H1 (cell line): ENCODE measurements around the gene ANKRD2. TPM values are rescaled to one million over a fixed set of nuclear protein-coding genes. Genes with fewer than 3 reads are reported as not detected.

Experiments used
- CTCF ChIA-PET: fragments of 300-600 bp; sonication (Branson Sonifier 250); formaldehyde crosslinking; loops from one replicate; lab custom pipeline; 2021; ENCODE audit not compliant: partially characterized antibody; lab: Charles Lee
- POLR2A ChIA-PET: fragments of 300-600 bp; sonication (Branson Sonifier 250); formaldehyde crosslinking; loops from one replicate; lab custom pipeline; 2021; ENCODE audit warnings: inconsistent platforms; ENCODE audit not compliant: partially characterized antibody; lab: Charles Lee
- DNase-seq, 2 experiments: peaks; one replicate each; pipeline versions ENCODE4 v3.0.0 to v3.0.0-alpha.2; 2010 to 2022; ENCODE audit warnings: low spot score in 2 of 2, low read depth in 1 of 2, mixed read lengths in 1 of 2
- FAIRE-seq: peaks from 2 replicates; lab custom pipeline; 2011; peaks lifted over from hg19 to GRCh38; lab: Jason Lieb, UNC
- H2AFZ ChIP-seq: 2 replicates; pipeline ENCODE4 v1.8.1; 2012; ENCODE audit warnings: low read length, inconsistent platforms
- H2AK5ac ChIP-seq: 2 replicates; pipeline ENCODE4 v1.6.1; 2013; ENCODE audit warnings: low read depth, low read length
- H2BK120ac ChIP-seq: replicated peaks from 2 replicates; pipeline ENCODE3; 2013; ENCODE audit warnings: low read depth, low read length, inconsistent platforms
- H2BK12ac ChIP-seq: 2 replicates; pipeline ENCODE4 v1.6.1; 2013; ENCODE audit warnings: low read depth, low read length
- H2BK15ac ChIP-seq: 2 replicates; pipeline ENCODE4 v1.6.1; 2013; ENCODE audit warnings: low read length
- H2BK20ac ChIP-seq: 2 replicates; pipeline ENCODE4 v1.6.1; 2013; ENCODE audit warnings: low read length
- H2BK5ac ChIP-seq: 2 replicates; pipeline ENCODE4 v1.6.1; 2013; ENCODE audit warnings: low read depth, low read length
- H3K14ac ChIP-seq: 2 replicates; pipeline ENCODE4 v1.6.1; 2013; ENCODE audit warnings: inconsistent platforms; ENCODE audit not compliant: insufficient read length
- H3K18ac ChIP-seq: 2 replicates; pipeline ENCODE4 v1.6.1; 2013; ENCODE audit warnings: low read length; ENCODE audit errors: extremely low read depth
- H3K23ac ChIP-seq: 2 replicates; pipeline ENCODE4 v1.6.1; 2013; ENCODE audit warnings: inconsistent platforms; ENCODE audit not compliant: insufficient read length
- H3K23me2 ChIP-seq: 2 replicates; pipeline ENCODE4 v1.6.1; 2013; ENCODE audit warnings: low read depth, low read length
- H3K27ac ChIP-seq: 2 replicates; pipeline ENCODE4 v1.6.1; 2011; ENCODE audit warnings: low read depth, low read length, inconsistent platforms
- H3K27me3 ChIP-seq, 4 experiments: replicated peaks in 1 of 4; 1 replicate in 1 of 4; 2 replicates in 3 of 4; pipeline versions ENCODE4 v1.6.1 to v1.8.1; 2011 to 2013; ENCODE audit warnings: low read length in 3 of 4, mild to moderate bottlenecking in 3 of 4, inconsistent platforms in 2 of 4, mixed read lengths in 2 of 4, moderate library complexity in 1 of 4; ENCODE audit not compliant: control insufficient read depth in 3 of 4, insufficient read depth in 3 of 4; ENCODE audit errors: extremely low read depth in 1 of 4
- H3K36me3 ChIP-seq, 4 experiments: 2 replicates each; pipeline versions ENCODE4 v1.6.1 to v1.8.1; 2011 to 2013; ENCODE audit warnings: mild to moderate bottlenecking in 4 of 4, low read length in 3 of 4, moderate library complexity in 2 of 4, control low read depth in 1 of 4, inconsistent platforms in 1 of 4; ENCODE audit not compliant: insufficient read depth in 4 of 4, control insufficient read depth in 2 of 4
- H3K4ac ChIP-seq: replicated peaks from 2 replicates; pipeline ENCODE3; 2013; ENCODE audit warnings: low read length, low read depth, mixed read lengths, inconsistent platforms; ENCODE audit not compliant: insufficient read length
- H3K4me1 ChIP-seq, 4 experiments: replicated peaks in 1 of 4; 1 replicate in 1 of 4; 2 replicates in 3 of 4; pipeline versions ENCODE4 v1.6.1 to v1.8.1; 2011 to 2013; ENCODE audit warnings: low read length in 3 of 4, inconsistent platforms in 2 of 4, mixed read lengths in 1 of 4; ENCODE audit not compliant: insufficient read depth in 4 of 4, control insufficient read depth in 3 of 4
- H3K4me2 ChIP-seq, 2 experiments: 2 replicates each; pipeline versions ENCODE4 v1.6.1 to v1.8.1; 2011 to 2013; ENCODE audit warnings: low read depth in 2 of 2, low read length in 2 of 2, control low read depth in 1 of 2, inconsistent platforms in 1 of 2, mild to moderate bottlenecking in 1 of 2; ENCODE audit not compliant: insufficient read depth in 1 of 2
- H3K4me3 ChIP-seq, 4 experiments: fragments of 200-600, 300-600 bp in 1 of 4; sonication (generic), shearing (Covaris generic), sonication (Bioruptor Twin) in 1 of 4; 2 replicates each; pipeline versions ENCODE4 v1.5.1 to v1.8.1; 2011 to 2016; ENCODE audit warnings: low read length in 4 of 4, low read depth in 3 of 4, control low read depth in 2 of 4, inconsistent platforms in 2 of 4, mild to moderate bottlenecking in 2 of 4, mixed read lengths in 1 of 4, moderate library complexity in 1 of 4; ENCODE audit not compliant: insufficient read depth in 2 of 4; ENCODE audit errors: extremely low read depth in 1 of 4
- H3K56ac ChIP-seq: replicated peaks from 2 replicates; pipeline ENCODE3; 2013; ENCODE audit warnings: low read depth, mild to moderate bottlenecking, mixed read lengths, low read length, inconsistent platforms; ENCODE audit not compliant: insufficient read length
- H3K79me1 ChIP-seq: 2 replicates; pipeline ENCODE4 v1.6.1; 2013; ENCODE audit warnings: low read depth, low read length, control low read depth
- H3K79me2 ChIP-seq, 2 experiments: 2 replicates each; pipeline versions ENCODE4 v1.6.1 to v1.8.1; 2012 to 2013; ENCODE audit warnings: low read length in 2 of 2, mild to moderate bottlenecking in 2 of 2, inconsistent platforms in 1 of 2; ENCODE audit not compliant: insufficient read depth in 2 of 2, control insufficient read depth in 1 of 2
- H3K9ac ChIP-seq, 4 experiments: replicated peaks in 1 of 4; 1 replicate in 1 of 4; 2 replicates in 3 of 4; pipeline versions ENCODE4 v1.6.1 to v1.8.1; 2011 to 2013; ENCODE audit warnings: low read depth in 3 of 4, low read length in 3 of 4, control low read depth in 2 of 4, mild to moderate bottlenecking in 2 of 4, moderate library complexity in 2 of 4, inconsistent platforms in 1 of 4; ENCODE audit errors: extremely low read depth in 1 of 4
- H3K9me3 ChIP-seq, 2 experiments: 2 replicates each; pipeline versions ENCODE4 v1.6.1 to v1.8.1; 2012 to 2013; ENCODE audit warnings: mild to moderate bottlenecking in 2 of 2, moderate library complexity in 2 of 2, control low read depth in 1 of 2, inconsistent platforms in 1 of 2, low read depth in 1 of 2, low read length in 1 of 2, mixed read lengths in 1 of 2; ENCODE audit not compliant: insufficient read depth in 2 of 2
- H4K20me1 ChIP-seq, 2 experiments: replicated peaks in 1 of 2; 2 replicates each; pipeline versions ENCODE3 to v1.8.1; 2011 to 2013; ENCODE audit warnings: inconsistent platforms in 2 of 2, low read length in 2 of 2, mild to moderate bottlenecking in 1 of 2; ENCODE audit not compliant: insufficient read depth in 2 of 2, control insufficient read depth in 1 of 2
- H4K5ac ChIP-seq: 2 replicates; pipeline ENCODE4 v1.6.1; 2013; ENCODE audit warnings: low read length, low read depth, mixed read lengths, inconsistent platforms; ENCODE audit not compliant: insufficient read length
- H4K8ac ChIP-seq: 2 replicates; pipeline ENCODE4 v1.8.0; 2013; ENCODE audit warnings: mild to moderate bottlenecking, moderate library complexity, low read length, inconsistent platforms; ENCODE audit not compliant: insufficient read depth; ENCODE audit errors: extremely low read depth
- H4K91ac ChIP-seq: replicated peaks from 2 replicates; pipeline ENCODE3; 2013; ENCODE audit warnings: low read length, mixed read lengths, inconsistent platforms; ENCODE audit not compliant: insufficient read length
- BACH1 ChIP-seq: IDR thresholded peaks from 2 replicates; pipeline ENCODE4 v1.6.1; 2012; ENCODE audit warnings: low read length, improper control_type of control experiment
- BCL11A ChIP-seq, 2 experiments: IDR thresholded peaks; one replicate each; pipeline ENCODE4 v1.6.1; 2011; ENCODE audit warnings: low read depth in 2 of 2, low read length in 2 of 2, mild to moderate bottlenecking in 2 of 2
- CHD1 ChIP-seq: IDR thresholded peaks from 2 replicates; pipeline ENCODE4 v1.6.1; 2012; ENCODE audit warnings: low read depth, low read length, improper control_type of control experiment
- CTBP2 ChIP-seq: IDR thresholded peaks from 2 replicates; pipeline ENCODE4 v1.7.0; 2011; ENCODE audit warnings: borderline replicate concordance, mild to moderate bottlenecking, moderate library complexity, mixed read lengths, low read length; ENCODE audit not compliant: insufficient read depth, insufficient read length
- GTF2F1 ChIP-seq: IDR thresholded peaks from 2 replicates; pipeline ENCODE4 v1.6.1; 2012; ENCODE audit warnings: low read depth, low read length, improper control_type of control experiment, borderline replicate concordance
- HDAC2 ChIP-seq, 2 experiments: fragments of 300-600 bp in 1 of 2; sonication (generic) in 1 of 2; IDR thresholded peaks; 2 replicates each; pipeline ENCODE4 v1.6.1; 2011 to 2012; ENCODE audit warnings: low read depth in 2 of 2, low read length in 2 of 2, mild to moderate bottlenecking in 2 of 2, moderate library complexity in 2 of 2, borderline replicate concordance in 1 of 2, inconsistent platforms in 1 of 2
- JUN ChIP-seq: IDR thresholded peaks from 2 replicates; pipeline ENCODE4 v1.6.1; 2011; ENCODE audit warnings: low read depth, mild to moderate bottlenecking, improper control_type of control experiment, low read length
- JUND ChIP-seq: IDR thresholded peaks from 2 replicates; pipeline ENCODE4 v1.6.1; 2011; ENCODE audit warnings: mild to moderate bottlenecking, improper control_type of control experiment, low read length
- RBBP5 ChIP-seq: IDR thresholded peaks from 2 replicates; pipeline ENCODE4 v1.7.1; 2012; ENCODE audit warnings: low read depth, mild to moderate bottlenecking, inconsistent platforms, low read length, moderate library complexity, borderline replicate concordance
- SAP30 ChIP-seq: fragments of 300-600 bp; sonication (generic); IDR thresholded peaks from 2 replicates; pipeline ENCODE4 v1.7.1; 2012; ENCODE audit warnings: low read length, moderate library complexity, mild to moderate bottlenecking, inconsistent platforms; ENCODE audit not compliant: insufficient read depth, insufficient replicate concordance
- SIX5 ChIP-seq: IDR thresholded peaks from 2 replicates; pipeline ENCODE4 v1.6.1; 2011; ENCODE audit warnings: mild to moderate bottlenecking, low read depth, low read length
- SP2 ChIP-seq: IDR thresholded peaks from 2 replicates; pipeline ENCODE4 v1.6.1; 2012; ENCODE audit warnings: mild to moderate bottlenecking, low read length, inconsistent platforms
- WGBS, 2 experiments: shearing (Covaris generic) in 1 of 2; methylation state at CpG; one replicate each; pipeline versions ENCODE4 v1.1.6 to v1.1.7; 2013 to 2015; ENCODE audit warnings: low lambda C conversion rate in 2 of 2, mixed read lengths in 2 of 2, inconsistent platforms in 1 of 2, low coverage in 1 of 2, missing lambda C conversion rate in 1 of 2; ENCODE audit not compliant: insufficient replicate concordance in 2 of 2, insufficient coverage in 1 of 2, insufficient read length in 1 of 2; ENCODE audit errors: extremely low coverage in 1 of 2, missing lambda C conversion rate in 1 of 2; 5-methylcytosine and 5-hydroxymethylcytosine counted together
- polyA plus RNA-seq, 7 experiments: library from polyadenylated mRNA; depleted of rRNA in 3 of 7; stranded (reverse) in 5 of 7; unstranded in 2 of 7; fragments of >200 nt in 5 of 7; fragments of 200-250 nt in 2 of 7; gene quantifications; 1 replicate in 5 of 7; 2 replicates in 1 of 7; 4 replicates in 1 of 7; pipeline versions ENCODE4 v1.2.1 to v1.2.3, GENCODE V29; 2011 to 2013; ENCODE audit warnings: missing spikeins in 2 of 7, mixed read lengths in 2 of 7
- total RNA-seq: library from RNA; stranded (reverse); fragmentation: NEBNext Ultra II Directional; extraction: Animal tissue kit (Norgen Biotek cat#: 25700); gene quantifications from 2 replicates; pipeline ENCODE4 v1.2.1, GENCODE V29; 2021

Gene ANKRD2
- total and polyA plus RNA-seq, 2 of the 8 experiments (the other 6 are each of a cell fraction or from before 2014, with no cell fraction given), result not detected

DNA sequence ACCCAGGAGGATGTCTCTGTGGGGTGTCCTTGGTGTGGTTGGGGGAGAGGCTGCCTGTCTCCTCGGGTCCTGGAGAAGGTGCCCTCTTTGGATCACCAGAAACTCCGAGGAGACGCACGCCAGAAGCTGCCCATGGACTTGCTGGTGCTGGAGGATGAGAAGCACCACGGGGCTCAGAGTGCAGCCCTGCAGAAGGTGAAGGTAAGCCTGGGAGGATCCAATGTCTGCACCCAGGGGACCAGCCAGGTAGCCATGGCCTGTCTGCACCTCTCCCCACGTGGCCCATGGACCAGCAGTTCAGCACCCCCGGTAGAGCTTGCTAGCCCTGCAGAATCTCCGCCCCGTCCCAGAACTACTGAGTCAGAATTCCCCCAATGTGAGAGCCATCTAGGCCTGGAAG is 5.1 kb downstream of the ANKRD2 start:
- no peaks in the 10 kb centered on the region for H3K79me1 ChIP-seq
- WGBS, 2 experiments, result 89% methylated on average over 9 of the region's 9 CpGs; no CpG with 5 or more reads in 1 of the 2 experiments
- H2BK12ac ChIP-seq, result no peak overlapping the region
- H3K9me3 ChIP-seq, result no peaks in the 10 kb centered on the region
- H2BK120ac ChIP-seq, result no peak overlapping the region
- no peak overlapping the region for H3K18ac ChIP-seq
- H3K9ac ChIP-seq, result no peak overlapping the region
- no peak overlapping the region for H4K5ac ChIP-seq
- no peak overlapping the region for H2BK20ac ChIP-seq
- H3K27me3 ChIP-seq, result no peaks in the 10 kb centered on the region; a peak in 1 of 7 replicates
- no peak overlapping the region for H3K4me2 ChIP-seq
- no peak overlapping the region for H3K4ac ChIP-seq
- FAIRE-seq (no peak), DNase-seq (no peak)
- H2BK15ac ChIP-seq, result no peak overlapping the region
- no peak overlapping the region for H3K4me3 ChIP-seq
- no peak overlapping the region for H2BK5ac ChIP-seq
- H3K79me2 ChIP-seq, result no peaks in the 10 kb centered on the region
- H4K20me1 ChIP-seq, result no peaks in the 10 kb centered on the region
- no peaks in the 10 kb centered on the region for H3K23me2 ChIP-seq
- peak overlapping the region; percentile 75; the same call in 1 of the 2 replicates for H4K8ac ChIP-seq
- no peak overlapping the region for H3K14ac ChIP-seq
- H3K23ac ChIP-seq, result no peak overlapping the region
- no peak overlapping the region for H2AK5ac ChIP-seq
- H3K36me3 ChIP-seq, result no peaks in the 10 kb centered on the region; a peak in 1 of 8 replicates
- no peak overlapping the region; the same call in 1 of the 2 replicates for H2AFZ ChIP-seq
- POLR2A ChIA-PET, result interaction anchor here (1.1 kb wide), 1 partner anchor 35 kb away, joined by 3 read pairs; no protein-coding TSS in a partner anchor
- peaks cover 0 to 6% (median 3%) of the 10 kb centered on the region in 4 experiments; a peak in 2 of 7 replicates for H3K4me1 ChIP-seq
- H4K91ac ChIP-seq, result no peak overlapping the region
- no peak overlapping the region for H3K56ac ChIP-seq
- no peak overlapping the region for H3K27ac ChIP-seq
- CTCF ChIA-PET, result interaction anchor here (0.7 to 12.9 kb wide), 7 partner anchors 10 to 112 kb away, joined by 3 to 169 read pairs (median 5); no protein-coding TSS in a partner anchor
- TF ChIP-seq SAP30 (no peak), CTBP2 (no peak), RBBP5 (no peak), GTF2F1 (no peak), JUN (no peak), JUND (no peak), SP2 (no peak), CHD1 (no peak), HDAC2 (IDR thresholded peaks at IDR 0.05; ENCODE audit: borderline replicate concordance in 1 of 2, low read depth in 2 of 2, low read length in 2 of 2) (no peak), SIX5 (no peak), BACH1 (no peak), BCL11A (IDR thresholded peaks at IDR 0.05; ENCODE audit: low read depth in 2 of 2, low read length in 2 of 2) (no peak)
